Ovary (tissue), 9 donors: Measurements from ENCODE around the gene MRPS9. TPM values are rescaled to one million over a fixed set of nuclear protein-coding genes. Genes with fewer than 3 reads are reported as not detected.

Experiments used
- DNase-seq, 5 donors: peaks; one replicate each; pipeline ENCODE4 v3.0.0-alpha.2; 2019 to 2020
- H3K27ac ChIP-seq, 2 donors: fragments of 200-600 bp; one replicate each; pipeline versions ENCODE4 v1.5.1 to v1.8.0; 2019 to 2022
- H3K27me3 ChIP-seq: fragments of 200-600 bp; one replicate; pipeline ENCODE4 v1.8.0; 2022
- H3K36me3 ChIP-seq: fragments of 200-600 bp; sonication (generic); one replicate; pipeline ENCODE4 v1.5.1; 2019
- H3K4me1 ChIP-seq: one replicate; pipeline ENCODE4 v1.8.1; 2013; ENCODE audit warnings: mild to moderate bottlenecking, moderate library complexity; ENCODE audit not compliant: insufficient read depth
- H3K4me3 ChIP-seq: fragments of 200-600 bp; sonication (generic); one replicate; pipeline ENCODE4 v1.5.1; 2017
- H3K9me3 ChIP-seq, 2 donors: fragments of 200-600 bp in 1 of 2; sonication (generic) in 1 of 2; one replicate each; pipeline versions ENCODE4 v1.5.1 to v1.8.1; 2013 to 2019; ENCODE audit warnings: mild to moderate bottlenecking in 1 of 2, moderate library complexity in 1 of 2
- EP300 ChIP-seq: sonication (generic); formaldehyde crosslinking; IDR thresholded peaks from one replicate; pipeline ENCODE4 v1.6.1; 2017; ENCODE audit warnings: antibody characterized with exemption
- POLR2A ChIP-seq: fragments of 450-650 bp; IDR thresholded peaks from one replicate; pipeline ENCODE4 v1.6.1; 2017; ENCODE audit warnings: antibody characterized with exemption, mild to moderate bottlenecking, moderate library complexity
- WGBS, 3 donors: extraction: QIAGEN DNeasy Blood & Tissue Kit in 1 of 3; methylation state at CpG; one replicate each; pipeline versions ENCODE4 v1.1.5 to v1.1.7; 2013 to 2017; 5-methylcytosine and 5-hydroxymethylcytosine counted together
- intact Hi-C, 4 donors: fragments of 100-400 bp; cut with DNase I; formaldehyde crosslinking; loops; one replicate each; pipeline versions ENCODE4 v1.11.0 to v1.15.1; 2022 to 2023
- polyA plus RNA-seq, 2 donors: library from polyadenylated mRNA; stranded (reverse); fragments of 200-250 nt in 1 of 2; fragments of 350-450 nt in 1 of 2; fragmentation: Illumina TruSeq in 1 of 2; extraction: RNeasy Lipid Tissue Mini Kit (QIAGEN cat#74804) in 1 of 2; gene quantifications; one replicate each; pipeline ENCODE4 v1.2.3, GENCODE V29; 2013 to 2014
- total RNA-seq, 7 donors: library from RNA; depleted of rRNA in 2 of 7; stranded (reverse); fragments of >200 nt in 2 of 7; fragmentation: NEBNext Ultra II Directional in 3 of 7; extraction: Animal tissue kit (Norgen Biotek cat#: 25700) in 3 of 7; gene quantifications; one replicate each; pipeline versions ENCODE4 v1.1.0 to v1.2.4, GENCODE V29; 2016 to 2023
- TF ChIP-seq, protein P1 (sequence below), 3 donors: fragments of 450-650 bp in 2 of 3; fragments of 200-600 bp in 1 of 3; IDR thresholded peaks; one replicate each; pipeline versions ENCODE4 v1.5.1 to v1.8.0; 2016 to 2022; ENCODE audit warnings: antibody characterized with exemption in 3 of 3, mild to moderate bottlenecking in 1 of 3
- donor health status: DM: no; HTN: no; CAD: no; lungs with moderate emphysema.
- donor health status: DM: no; HTN: no; CAD: no.
- donor health status: Bipolar disorder and iron deficiency.
- donor health status: DM: yes; HTN: yes; CAD: no.
- donor health status: DM: no; HTN: no; CAD: no.
- donor health status: DM: yes; HTN: yes; CAD: no.

Gene MRPS9
- total and polyA plus RNA-seq, 9 donors: 14.7 to 40.9 (median 23.9) TPM

DNA sequence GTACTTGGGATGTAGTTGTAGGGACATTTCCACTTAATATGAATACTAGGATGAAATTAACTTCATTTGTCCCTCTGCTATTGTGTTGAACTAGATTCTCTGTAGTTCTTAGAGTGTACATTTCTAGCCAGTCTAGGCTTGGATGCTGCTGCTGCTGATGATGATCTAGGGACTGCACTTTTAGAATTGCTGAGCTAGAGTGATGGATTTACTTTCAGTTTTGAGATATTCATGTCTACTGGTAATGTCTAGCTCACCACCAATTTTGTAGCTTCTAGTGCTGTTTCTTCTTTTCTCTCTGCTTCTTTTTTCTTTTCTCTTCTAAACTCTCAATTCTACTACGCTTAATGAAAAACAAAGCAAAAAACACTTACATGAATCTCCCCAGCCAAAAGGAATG is 49.4 kb downstream of the MRPS9 start:
- no peak for DNase-seq
- no peaks in the 10 kb centered on the region for H3K9me3 ChIP-seq
- H3K4me3 ChIP-seq: no peak overlapping the region
- H3K36me3 ChIP-seq: peaks cover 3% of the 10 kb centered on the region
- 45 to 100% (median 53%) methylated on average over 1 of the region's 1 CpG for WGBS, 3 donors
- no peak overlapping the region for H3K27ac ChIP-seq
- H3K4me1 ChIP-seq: no peaks in the 10 kb centered on the region
- intact Hi-C loops: no loop called here
- TF ChIP-seq, protein P1, sequence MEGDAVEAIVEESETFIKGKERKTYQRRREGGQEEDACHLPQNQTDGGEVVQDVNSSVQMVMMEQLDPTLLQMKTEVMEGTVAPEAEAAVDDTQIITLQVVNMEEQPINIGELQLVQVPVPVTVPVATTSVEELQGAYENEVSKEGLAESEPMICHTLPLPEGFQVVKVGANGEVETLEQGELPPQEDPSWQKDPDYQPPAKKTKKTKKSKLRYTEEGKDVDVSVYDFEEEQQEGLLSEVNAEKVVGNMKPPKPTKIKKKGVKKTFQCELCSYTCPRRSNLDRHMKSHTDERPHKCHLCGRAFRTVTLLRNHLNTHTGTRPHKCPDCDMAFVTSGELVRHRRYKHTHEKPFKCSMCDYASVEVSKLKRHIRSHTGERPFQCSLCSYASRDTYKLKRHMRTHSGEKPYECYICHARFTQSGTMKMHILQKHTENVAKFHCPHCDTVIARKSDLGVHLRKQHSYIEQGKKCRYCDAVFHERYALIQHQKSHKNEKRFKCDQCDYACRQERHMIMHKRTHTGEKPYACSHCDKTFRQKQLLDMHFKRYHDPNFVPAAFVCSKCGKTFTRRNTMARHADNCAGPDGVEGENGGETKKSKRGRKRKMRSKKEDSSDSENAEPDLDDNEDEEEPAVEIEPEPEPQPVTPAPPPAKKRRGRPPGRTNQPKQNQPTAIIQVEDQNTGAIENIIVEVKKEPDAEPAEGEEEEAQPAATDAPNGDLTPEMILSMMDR (IDR thresholded peaks at IDR 0.05): no peak
- TF ChIP-seq EP300: no peak
- TF ChIP-seq POLR2A: no peak
- no peaks in the 10 kb centered on the region for H3K27me3 ChIP-seq

DNA sequence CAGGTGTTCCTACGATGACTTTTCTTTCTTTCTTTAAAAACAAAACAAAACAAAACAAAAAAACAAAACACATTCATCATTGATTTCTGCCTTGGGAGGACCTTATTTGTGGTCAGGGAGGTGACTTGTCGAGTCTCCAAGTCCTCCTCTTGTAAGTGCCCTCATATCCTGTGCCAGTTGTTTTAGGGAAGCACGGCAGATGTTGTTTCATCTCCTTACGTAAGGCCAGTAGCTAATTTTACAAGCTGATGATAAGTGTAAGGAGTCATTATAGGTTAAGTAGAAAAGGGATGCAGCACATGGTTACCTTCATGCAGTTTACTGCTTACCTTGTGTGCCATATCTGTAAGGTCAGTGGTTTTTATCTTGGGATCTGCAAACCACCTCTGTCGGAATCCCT is 52.2 kb downstream of the MRPS9 start:
- Histone ChIP-seq H3K27me3 (no peaks in the 10 kb centered on the region), H3K4me3 (no peak overlapping the region), H3K27ac (no peak overlapping the region), H3K9me3 (no peaks in the 10 kb centered on the region), H3K36me3 (peaks cover 3% of the 10 kb centered on the region), H3K4me1 (no peaks in the 10 kb centered on the region)
- intact Hi-C loops: no loop called here
- no peak for DNase-seq
- TF ChIP-seq EP300 (no peak), POLR2A (no peak)
- TF ChIP-seq, protein P1 (IDR thresholded peaks at IDR 0.05): no peak
- 92 to 95% (median 94%) methylated on average over 5 of the region's 5 CpGs for WGBS, 3 donors

DNA sequence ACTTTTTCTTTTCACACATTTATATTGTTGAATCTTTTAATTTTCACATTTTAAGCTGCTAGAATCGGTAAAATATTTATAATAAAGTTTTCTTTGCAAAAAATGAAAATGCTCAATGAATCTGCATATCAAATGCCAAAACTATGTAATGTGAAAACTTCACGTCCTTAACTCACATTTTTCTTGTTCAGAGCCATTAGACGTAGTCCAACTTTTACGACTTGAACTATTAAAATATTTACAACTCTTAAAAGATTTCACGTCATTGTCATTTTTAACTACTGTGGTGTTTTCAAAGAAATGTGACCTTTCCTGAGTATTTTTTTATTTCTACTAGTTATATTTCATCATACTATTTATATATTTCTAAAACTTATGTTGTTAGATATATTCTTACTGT is 54.9 kb downstream of the MRPS9 start:
- no peaks in the 10 kb centered on the region for H3K27me3 ChIP-seq
- H3K36me3 ChIP-seq: peaks cover 3% of the 10 kb centered on the region
- TF ChIP-seq EP300 (no peak), POLR2A (no peak)
- TF ChIP-seq, protein P1 (IDR thresholded peaks at IDR 0.05): no peak
- WGBS, 3 donors: 84 to 91% (median 89%) methylated on average over 5 of the region's 5 CpGs
- no peak for DNase-seq
- no peaks in the 10 kb centered on the region for H3K4me1 ChIP-seq
- H3K4me3 ChIP-seq: no peak overlapping the region
- no peaks in the 10 kb centered on the region for H3K9me3 ChIP-seq
- H3K27ac ChIP-seq: no peak overlapping the region
- intact Hi-C loops: no loop called here

DNA sequence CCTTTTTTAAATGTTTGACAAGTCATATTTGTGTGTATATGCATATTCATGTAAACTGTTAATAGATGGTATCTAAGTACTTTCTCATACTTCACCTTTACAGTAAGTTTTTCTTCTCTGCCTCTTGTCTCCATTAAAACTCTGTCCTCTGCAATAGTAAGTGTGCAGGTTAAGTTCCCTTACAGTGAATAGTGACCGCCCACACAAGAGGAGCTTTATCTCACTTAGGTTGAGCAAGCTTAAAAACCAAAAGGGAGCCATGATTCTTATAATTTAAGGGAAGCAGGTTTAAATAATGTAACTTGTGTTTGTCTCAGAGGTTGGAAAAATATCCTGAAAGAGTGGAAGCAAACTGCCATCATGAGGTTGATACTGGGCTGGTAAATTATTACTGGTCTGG is 61.3 kb downstream of the MRPS9 start:
- Histone ChIP-seq H3K36me3 (no peaks in the 10 kb centered on the region), H3K27ac (no peak overlapping the region), H3K4me3 (no peak overlapping the region), H3K4me1 (no peaks in the 10 kb centered on the region), H3K27me3 (no peaks in the 10 kb centered on the region), H3K9me3 (no peaks in the 10 kb centered on the region)
- TF ChIP-seq, protein P1 (IDR thresholded peaks at IDR 0.05): no peak
- no peak for TF ChIP-seq POLR2A
- TF ChIP-seq EP300: no peak
- intact Hi-C loops: no loop called here
- 97 to 100% (median 98%) methylated on average over 1 of the region's 1 CpG for WGBS, 3 donors
- no peak for DNase-seq
